Measurements from ENCODE around the gene OPRL1. TPM values are rescaled to one million over a fixed set of nuclear protein-coding genes. Genes with fewer than 3 reads are reported as not detected.

Gene OPRL1
- total and polyA plus RNA-seq, 12 donors: 0.19 to 1.3 (median 0.40) TPM

DNA sequence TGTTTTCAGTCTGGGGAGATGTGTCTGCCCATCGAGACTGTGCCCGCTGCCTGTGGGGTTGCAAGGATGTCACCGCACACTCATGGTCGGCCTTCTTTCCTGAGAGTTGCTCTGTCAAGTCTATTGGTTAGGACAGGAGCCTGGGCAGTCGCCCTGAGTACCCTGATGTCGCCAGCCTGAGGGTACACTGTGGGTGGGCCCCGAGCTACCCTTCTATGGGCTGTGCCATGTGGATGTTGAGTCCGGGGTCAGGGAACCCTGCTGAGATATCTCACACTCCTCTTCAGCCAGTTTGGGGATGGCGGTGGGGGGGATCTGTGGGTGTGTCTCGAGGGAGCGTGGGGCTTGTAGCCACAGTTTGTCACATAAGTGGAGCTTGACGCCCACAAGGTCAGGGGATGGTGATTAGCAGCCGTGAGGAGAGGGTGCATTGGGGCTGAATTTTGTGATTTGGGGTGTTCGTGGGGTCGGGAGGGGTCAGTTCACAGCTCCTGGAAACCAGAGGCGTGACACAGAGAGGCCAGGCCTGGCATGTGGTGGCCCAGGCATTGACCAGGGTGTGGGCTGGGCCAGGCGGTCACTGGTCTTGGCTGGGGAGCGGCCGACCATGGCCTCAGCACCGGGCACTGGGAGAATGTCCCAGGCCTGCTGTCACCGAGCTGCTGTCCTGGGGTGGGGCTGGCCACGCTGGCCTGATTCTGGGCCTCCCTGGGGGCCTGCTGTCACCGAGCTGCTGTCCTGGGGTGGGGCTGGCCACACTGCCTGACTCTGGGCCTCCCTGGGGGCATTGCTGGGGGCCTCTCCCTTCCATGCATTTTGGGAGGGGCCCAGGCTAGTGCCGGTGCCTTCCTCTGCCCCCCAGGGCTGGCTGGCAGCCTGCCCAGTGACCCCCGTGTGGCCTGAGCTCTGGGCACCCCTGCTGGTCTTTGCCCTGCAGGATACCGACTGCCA lies 29.1 kb downstream of the OPRL1 start:
- H3K4me3 ChIP-seq: no peak overlapping the region
- H3K27ac ChIP-seq: no peak overlapping the region
- ATAC-seq (no peak), DNase-seq (no peak)
- H3K9me3 ChIP-seq: no peaks in the 10 kb centered on the region
- WGBS, 2 donors: 75 to 80% methylated on average over 25 to 26 of the region's 26 CpGs
- H3K36me3 ChIP-seq: no peaks in the 10 kb centered on the region
- intact Hi-C loops (cut with DNase I): no loop called here
- no peaks in the 10 kb centered on the region for H3K4me1 ChIP-seq
- TF ChIP-seq, protein P1, sequence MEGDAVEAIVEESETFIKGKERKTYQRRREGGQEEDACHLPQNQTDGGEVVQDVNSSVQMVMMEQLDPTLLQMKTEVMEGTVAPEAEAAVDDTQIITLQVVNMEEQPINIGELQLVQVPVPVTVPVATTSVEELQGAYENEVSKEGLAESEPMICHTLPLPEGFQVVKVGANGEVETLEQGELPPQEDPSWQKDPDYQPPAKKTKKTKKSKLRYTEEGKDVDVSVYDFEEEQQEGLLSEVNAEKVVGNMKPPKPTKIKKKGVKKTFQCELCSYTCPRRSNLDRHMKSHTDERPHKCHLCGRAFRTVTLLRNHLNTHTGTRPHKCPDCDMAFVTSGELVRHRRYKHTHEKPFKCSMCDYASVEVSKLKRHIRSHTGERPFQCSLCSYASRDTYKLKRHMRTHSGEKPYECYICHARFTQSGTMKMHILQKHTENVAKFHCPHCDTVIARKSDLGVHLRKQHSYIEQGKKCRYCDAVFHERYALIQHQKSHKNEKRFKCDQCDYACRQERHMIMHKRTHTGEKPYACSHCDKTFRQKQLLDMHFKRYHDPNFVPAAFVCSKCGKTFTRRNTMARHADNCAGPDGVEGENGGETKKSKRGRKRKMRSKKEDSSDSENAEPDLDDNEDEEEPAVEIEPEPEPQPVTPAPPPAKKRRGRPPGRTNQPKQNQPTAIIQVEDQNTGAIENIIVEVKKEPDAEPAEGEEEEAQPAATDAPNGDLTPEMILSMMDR (IDR thresholded peaks at IDR 0.05): no peak
- peaks cover 1 to 23% (median 11%) of the 10 kb centered on the region in 7 donors for H3K27me3 ChIP-seq

GRCh38 chr20:64109831-64110391 lies 30.0 kb downstream of the OPRL1 start:
- TF ChIP-seq, protein P1 (IDR thresholded peaks at IDR 0.05): no peak
- Histone ChIP-seq H3K27ac (no peak overlapping the region), H3K36me3 (no peaks in the 10 kb centered on the region), H3K4me1 (no peaks in the 10 kb centered on the region), H3K27me3 (peaks cover 0 to 20% (median 8%) of the 10 kb centered on the region in 7 donors), H3K9me3 (no peaks in the 10 kb centered on the region), H3K4me3 (no peak overlapping the region)
- ATAC-seq (no peak), DNase-seq (no peak)
- intact Hi-C loops (cut with DNase I): no loop called here
- 69 to 75% methylated on average over 16 of the region's 16 CpGs for WGBS, 2 donors

DNA sequence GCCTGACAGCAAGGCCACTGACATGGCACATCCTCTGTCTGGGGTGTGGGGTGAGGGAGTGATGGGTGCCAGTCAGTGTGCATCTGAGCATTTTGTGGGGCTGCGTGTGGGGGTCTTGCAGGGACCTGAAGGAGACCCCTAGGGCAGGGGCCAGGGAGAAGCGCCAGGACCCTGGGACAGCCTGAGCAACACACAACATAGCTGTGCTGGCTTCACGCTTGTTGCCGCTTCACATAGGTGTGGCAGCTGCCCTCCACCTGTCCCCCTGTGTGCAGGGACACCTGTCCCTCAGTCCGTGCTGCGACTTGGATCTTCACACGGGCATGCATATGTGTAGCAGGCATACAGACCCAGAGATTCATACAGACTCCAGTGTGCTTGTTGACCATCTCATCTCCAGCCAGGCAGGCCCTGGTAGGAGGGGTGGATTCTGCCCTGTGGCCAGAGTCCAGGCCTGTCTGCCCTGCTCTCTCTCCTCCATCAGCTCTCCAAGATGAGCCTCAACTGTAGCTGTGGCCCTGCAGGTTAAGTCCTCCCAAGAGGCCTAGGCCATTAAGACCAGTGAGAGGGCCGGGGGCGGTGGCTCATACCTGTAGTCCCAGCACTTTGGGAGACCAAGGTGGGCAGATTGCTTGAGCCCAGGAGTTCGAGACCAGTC lies 30.7 kb downstream of the OPRL1 start:
- H3K27ac ChIP-seq: no peak overlapping the region
- H3K4me1 ChIP-seq: no peaks in the 10 kb centered on the region
- no peaks in the 10 kb centered on the region for H3K9me3 ChIP-seq
- no peak for ATAC-seq
- no peak overlapping the region for H3K4me3 ChIP-seq
- TF ChIP-seq, protein P1 (IDR thresholded peaks at IDR 0.05): no peak
- intact Hi-C loops (cut with DNase I): no loop called here
- 89 to 96% methylated on average over 10 of the region's 10 CpGs for WGBS, 2 donors
- peaks cover 0 to 20% (median 8%) of the 10 kb centered on the region in 7 donors for H3K27me3 ChIP-seq
- H3K36me3 ChIP-seq: no peaks in the 10 kb centered on the region
- no peak for DNase-seq

- Histone ChIP-seq H3K9me3 (no peaks in the 10 kb centered on the region), H3K4me1 (no peaks in the 10 kb centered on the region), H3K27ac (no peak overlapping the region), H3K4me3 (no peak overlapping the region), H3K36me3 (no peaks in the 10 kb centered on the region), H3K27me3 (peaks cover 0 to 9% (median 0%) of the 10 kb centered on the region in 7 donors)
- DNase-seq: no peak
- TF ChIP-seq, protein P1 (IDR thresholded peaks at IDR 0.05): no peak
- WGBS, 2 donors: 77 to 83% methylated on average over 19 of the region's 19 CpGs
- ATAC-seq: no peak
- intact Hi-C loops (cut with DNase I): no loop called here
Observed at GRCh38 chr20:64111841-64112641, 32.2 kb downstream of the OPRL1 start.
